Neural progenitor cell (in vitro differentiated cells): ENCODE data around the gene OR13C9.

Experiments
- EZH2 ChIP-seq: fragments of 200-600 bp; sonication (generic); IDR thresholded peaks from 2 replicates; pipeline ENCODE4 v1.6.1; 2017; ENCODE audit warnings: antibody characterized with exemption, mild to moderate bottlenecking, moderate library complexity
- EZH2phosphoT487 ChIP-seq: fragments of 200-600 bp; sonication (generic); IDR thresholded peaks from 2 replicates; pipeline ENCODE4 v1.6.1; 2017; ENCODE audit warnings: antibody characterized with exemption
- TF ChIP-seq, protein P1 (sequence below): fragments of 200-600 bp; sonication (generic); IDR thresholded peaks from 2 replicates; pipeline ENCODE4 v1.5.1; 2017; ENCODE audit warnings: antibody characterized with exemption, mild to moderate bottlenecking

DNA sequence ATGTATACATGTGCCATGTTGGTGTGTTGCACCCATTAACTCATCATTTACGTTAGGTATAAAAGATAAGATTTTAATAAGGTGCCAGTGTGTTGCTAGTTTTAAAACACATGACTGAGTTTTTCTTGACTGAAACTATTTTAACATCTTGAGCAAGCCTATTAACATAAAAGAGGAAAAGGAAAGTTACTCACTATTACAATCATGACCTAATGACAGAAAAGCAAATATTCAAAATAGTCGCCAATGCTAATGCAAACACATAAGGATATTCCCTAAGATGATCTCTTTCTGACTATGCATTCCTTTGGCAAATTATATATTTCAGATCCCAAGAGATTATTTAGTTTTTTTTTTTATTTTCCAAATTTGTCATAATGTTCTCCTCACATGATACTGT, 6.8 kb downstream of the OR13C9 start:
- TF ChIP-seq EZH2 (no peak), EZH2phosphoT487 (no peak)
- TF ChIP-seq, protein P1, sequence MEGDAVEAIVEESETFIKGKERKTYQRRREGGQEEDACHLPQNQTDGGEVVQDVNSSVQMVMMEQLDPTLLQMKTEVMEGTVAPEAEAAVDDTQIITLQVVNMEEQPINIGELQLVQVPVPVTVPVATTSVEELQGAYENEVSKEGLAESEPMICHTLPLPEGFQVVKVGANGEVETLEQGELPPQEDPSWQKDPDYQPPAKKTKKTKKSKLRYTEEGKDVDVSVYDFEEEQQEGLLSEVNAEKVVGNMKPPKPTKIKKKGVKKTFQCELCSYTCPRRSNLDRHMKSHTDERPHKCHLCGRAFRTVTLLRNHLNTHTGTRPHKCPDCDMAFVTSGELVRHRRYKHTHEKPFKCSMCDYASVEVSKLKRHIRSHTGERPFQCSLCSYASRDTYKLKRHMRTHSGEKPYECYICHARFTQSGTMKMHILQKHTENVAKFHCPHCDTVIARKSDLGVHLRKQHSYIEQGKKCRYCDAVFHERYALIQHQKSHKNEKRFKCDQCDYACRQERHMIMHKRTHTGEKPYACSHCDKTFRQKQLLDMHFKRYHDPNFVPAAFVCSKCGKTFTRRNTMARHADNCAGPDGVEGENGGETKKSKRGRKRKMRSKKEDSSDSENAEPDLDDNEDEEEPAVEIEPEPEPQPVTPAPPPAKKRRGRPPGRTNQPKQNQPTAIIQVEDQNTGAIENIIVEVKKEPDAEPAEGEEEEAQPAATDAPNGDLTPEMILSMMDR = no peak
